GM21619 (cell line): ENCODE measurements around the gene ANKS1B.
A peak's percentile ranks its signal among the peaks of the same experiment; 100 is the strongest.

Experiments used
- ATAC-seq: cut with Tn5 transposase; IDR thresholded peaks from one replicate; pipeline ENCODE4 v1.9.1; 2021; ENCODE audit not compliant: unreplicated experiment

The ANKS1B gene

DNA sequence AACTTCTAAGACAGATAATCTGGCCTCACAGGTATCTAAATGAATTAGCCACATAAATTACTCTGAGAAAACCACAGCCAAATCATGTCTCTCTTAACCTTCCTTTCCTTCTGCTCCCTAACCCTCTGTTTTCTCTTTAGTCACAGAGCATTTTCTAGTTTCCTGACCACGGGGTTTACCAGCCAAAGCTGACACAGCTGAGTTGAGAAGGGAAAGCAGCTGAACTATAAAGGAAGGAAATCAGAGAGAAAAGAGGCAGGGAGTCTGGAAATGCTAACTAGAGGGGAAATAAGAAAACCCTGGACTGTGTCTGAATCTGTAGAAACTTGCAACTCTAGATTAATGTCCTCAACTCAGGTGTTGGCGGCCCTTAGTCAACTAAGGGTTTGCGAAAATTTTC is 24.4 kb downstream of the ANKS1B start:
- ATAC-seq = no peak

DNA sequence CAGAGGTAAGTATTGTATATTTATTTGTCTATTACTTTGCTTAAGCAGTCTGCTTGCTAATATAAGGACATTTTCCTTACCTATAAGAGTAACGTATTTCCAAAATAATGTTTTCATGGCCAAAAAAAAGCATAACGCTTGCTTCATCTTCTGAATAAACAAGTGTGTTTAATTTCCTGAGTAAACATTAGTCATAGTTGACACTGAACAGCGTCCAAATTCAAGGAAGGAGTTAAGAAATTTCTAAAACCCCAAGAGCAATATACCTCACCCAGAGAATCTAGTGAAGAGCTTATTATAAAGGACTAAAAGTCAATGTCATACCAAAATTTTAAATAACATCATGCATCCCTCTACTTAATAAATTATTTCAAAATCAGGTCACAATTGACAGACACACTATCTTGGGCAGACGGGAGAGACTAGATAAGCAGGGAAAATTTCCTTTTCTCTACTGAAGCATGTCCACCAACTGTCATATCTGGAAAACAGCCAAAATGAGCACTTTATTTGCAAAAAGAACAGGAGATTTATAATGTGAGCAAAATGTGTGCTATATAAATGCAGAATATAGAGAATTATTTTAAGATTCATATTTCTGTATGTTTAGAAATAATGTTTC is 25.1 kb downstream of the ANKS1B start:
- no peak for ATAC-seq

DNA sequence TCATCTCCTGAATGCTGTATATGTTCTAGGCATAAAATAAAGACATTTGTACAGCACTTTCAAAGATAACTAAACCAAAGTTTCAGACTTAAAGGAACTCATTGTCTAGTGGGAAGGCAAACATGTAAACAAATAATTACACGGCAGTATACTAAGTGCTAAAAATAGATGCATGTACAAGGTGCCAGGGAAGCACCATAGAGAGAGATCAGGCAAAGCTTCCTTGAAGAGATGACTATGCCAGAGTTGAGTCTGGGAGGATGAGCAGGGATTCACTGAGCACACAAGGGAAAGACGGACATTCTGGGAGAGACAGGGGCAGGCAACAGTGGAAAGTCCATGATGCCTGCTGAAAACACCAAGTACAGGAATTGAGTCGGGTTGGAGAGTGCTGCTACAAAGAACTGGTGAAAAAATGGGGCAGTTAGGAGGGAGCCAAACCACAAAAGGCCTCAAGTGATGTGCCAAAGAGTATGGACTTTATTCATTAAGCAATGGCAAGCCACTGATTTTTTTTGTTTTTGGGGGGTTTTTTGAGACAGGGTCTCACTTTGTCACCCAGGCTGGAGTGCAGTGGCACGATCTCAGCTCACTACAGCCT is 26.8 kb downstream of the ANKS1B start:
- ATAC-seq = no peak

DNA sequence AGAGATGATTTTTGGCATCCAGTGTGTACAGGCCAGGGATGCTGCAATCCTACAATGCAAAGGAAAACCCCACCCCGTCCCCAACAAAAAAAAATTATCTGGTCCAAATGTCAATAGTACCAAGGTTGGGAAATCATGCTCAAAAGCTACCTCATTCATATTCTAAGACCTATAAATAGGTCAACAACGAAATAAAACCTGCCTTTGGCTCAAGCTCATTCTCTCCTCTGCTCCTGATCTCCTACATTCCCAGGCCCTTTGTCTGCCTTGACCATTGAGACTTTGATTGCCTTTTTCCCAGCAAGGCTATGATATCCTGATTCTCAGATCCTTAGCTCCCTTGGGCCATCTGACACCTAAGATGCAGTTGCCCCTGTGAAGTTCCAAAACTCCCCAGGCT is 30.0 kb downstream of the ANKS1B start:
- no peak for ATAC-seq

DNA sequence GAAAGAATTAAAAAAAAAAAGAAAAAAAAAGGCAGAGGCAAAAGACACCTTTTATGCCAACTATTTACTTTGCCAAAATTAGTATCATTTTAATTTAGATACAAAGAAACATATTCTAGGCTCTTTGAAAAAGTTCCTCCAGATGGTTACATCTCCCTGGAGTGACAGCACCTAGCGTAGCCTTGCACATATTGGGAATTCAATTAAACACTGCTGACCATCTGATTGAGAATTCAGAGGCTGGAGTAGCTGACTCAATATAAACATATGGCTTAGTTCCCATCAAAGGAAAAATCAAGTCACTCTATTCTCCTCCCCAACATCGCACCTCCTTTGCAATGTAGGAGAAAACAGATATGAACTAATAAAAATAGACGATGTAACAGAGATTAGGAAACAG is 36.4 kb downstream of the ANKS1B start:
- no peak for ATAC-seq

DNA sequence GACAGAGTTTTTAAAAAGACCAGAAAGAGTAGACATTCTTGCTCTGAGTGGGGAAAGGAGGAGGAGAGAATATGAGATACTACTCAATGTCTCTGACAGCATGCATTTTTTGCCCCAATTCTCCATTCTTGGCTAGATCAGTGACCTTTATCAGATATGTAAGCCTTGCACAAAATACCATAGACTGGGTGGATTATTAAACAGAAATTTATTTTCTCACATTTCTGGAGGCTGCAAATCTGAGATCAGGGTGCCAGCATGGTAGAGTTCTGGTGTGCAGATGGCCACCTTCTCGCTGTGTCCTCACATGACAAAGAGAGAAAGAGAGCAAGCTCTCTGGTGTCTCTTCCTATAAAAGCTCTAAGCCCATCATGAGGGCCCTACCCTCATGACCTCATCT is 38.6 kb downstream of the ANKS1B start:
- ATAC-seq = no peak

DNA sequence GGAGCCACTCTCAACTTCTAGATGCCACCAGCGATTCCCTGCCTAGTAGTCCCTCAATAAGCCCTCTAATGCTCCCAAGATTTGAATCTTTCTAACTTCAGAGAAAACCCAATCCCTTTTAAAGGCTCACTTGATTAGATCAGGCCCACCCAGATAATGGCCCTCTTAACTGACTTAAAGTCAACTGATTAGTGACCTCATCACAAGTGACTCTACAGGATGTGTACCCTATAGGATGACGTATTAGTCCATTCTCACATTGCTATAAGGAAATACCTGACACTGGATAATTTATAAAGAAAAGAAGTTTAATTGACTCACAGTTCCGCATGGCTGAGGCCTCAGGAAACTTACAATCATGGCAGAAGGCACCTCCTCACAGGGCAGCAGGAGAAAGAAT is 49.1 kb downstream of the ANKS1B start:
- no peak for ATAC-seq

DNA sequence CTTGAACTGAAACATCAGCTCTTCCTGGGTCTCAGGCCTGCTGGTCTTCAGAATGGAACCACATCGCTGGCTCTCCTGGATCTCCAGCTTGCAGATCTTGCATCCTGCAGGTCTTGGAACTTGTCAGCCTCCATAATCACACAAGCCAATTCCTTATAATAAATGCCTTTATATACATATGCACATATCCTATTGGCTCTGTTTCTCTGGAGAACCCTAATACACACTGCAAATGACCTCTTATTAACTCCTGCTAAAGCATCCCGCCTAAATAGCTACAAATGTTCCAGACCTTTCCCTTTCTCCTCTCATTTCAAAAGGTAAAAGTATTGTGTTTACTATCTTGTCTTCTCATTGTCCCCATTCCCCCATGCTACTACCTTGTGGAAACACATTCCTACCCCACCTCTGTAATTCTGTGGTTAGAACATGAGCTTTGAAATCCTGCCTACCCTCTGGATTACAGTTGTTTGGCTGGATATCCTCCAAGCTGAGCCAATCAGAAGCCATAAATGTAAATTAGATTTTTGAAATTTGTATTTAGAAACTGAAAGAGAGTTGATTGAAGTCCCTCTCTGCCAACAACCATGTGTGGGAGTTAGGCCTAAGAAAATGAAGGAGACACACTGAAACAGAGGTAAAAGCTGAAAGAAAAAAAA is 58.1 kb downstream of the ANKS1B start:
- ATAC-seq = no peak

DNA sequence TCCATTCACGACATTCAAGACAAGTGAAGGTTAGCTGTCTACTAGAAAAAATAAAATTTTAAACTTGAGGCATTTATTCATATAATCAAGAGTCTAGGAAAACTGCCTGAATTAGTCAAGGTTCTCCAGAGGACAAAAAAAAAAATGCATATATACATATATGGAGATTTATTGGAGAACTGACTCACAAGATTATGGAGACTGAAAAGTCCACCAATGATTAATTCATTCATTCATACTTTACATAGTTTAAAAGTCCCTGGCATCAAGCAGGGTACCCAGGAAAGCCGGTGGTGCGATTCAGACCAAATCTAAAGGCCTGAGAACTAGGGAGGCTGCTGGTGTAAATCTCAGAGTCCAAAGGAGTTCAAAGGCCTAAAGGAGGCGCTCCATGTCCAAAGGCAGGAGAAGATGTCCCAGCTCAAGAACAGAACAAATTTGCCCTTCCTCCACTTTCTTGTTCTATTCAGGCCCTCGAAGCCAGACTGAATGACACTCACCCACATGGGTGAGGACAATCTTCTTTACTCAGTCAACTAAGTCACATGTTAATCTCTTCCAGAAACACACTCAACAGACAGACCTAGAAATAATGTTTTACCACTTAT is 64.3 kb downstream of the ANKS1B start:
- ATAC-seq = no peak

DNA sequence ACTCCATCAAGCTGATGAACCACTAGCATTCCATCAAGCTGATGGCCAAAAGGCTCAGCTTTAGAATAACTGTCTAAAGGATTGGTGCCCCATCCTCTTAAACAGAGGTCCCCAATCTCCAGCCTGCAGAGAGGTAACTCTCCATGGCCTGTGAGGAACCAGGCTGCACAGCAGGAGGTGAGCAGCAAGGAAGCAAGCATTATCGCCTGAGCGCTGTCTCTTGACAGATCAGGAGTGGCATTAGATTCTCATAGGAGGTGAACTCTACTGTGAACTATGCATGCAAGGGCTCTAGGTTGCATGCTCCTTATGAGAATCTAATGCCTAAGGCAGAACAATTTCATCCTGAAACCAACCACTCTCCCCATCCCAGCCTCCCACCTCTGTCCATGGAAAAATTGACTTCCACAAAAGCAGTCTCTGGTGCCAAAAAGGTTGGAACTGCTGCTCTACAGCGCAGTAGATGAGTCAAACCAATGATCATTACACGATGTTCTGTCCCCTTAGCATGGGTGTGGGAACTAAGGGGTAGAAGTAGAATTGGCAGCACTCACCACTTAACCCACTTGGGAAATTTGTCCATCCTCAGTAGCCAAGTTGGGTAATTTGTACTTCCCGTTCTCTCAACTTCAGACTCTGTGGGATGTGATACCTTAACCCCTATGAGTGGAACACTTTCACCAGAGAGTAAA is 66.9 kb downstream of the ANKS1B start:
- no peak for ATAC-seq

DNA sequence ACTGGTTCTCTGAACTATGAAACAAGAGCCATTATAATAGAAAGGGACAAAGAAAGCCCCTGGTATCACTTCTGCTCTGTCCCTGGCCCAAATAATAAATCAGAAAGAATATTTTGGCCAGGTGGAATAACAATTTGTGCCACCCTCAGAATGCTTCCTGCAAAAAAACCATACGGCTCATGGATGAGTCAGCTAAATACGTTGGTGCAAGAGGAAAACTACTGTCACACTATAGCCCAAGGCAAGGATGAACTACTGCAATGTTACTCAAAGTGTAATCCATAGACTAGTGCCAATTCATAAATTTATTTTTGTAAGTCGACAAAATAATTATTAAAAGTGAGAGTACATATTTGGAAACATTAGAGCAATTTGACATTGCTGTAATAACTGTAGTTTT is 68.2 kb downstream of the ANKS1B start:
- ATAC-seq = no peak

DNA sequence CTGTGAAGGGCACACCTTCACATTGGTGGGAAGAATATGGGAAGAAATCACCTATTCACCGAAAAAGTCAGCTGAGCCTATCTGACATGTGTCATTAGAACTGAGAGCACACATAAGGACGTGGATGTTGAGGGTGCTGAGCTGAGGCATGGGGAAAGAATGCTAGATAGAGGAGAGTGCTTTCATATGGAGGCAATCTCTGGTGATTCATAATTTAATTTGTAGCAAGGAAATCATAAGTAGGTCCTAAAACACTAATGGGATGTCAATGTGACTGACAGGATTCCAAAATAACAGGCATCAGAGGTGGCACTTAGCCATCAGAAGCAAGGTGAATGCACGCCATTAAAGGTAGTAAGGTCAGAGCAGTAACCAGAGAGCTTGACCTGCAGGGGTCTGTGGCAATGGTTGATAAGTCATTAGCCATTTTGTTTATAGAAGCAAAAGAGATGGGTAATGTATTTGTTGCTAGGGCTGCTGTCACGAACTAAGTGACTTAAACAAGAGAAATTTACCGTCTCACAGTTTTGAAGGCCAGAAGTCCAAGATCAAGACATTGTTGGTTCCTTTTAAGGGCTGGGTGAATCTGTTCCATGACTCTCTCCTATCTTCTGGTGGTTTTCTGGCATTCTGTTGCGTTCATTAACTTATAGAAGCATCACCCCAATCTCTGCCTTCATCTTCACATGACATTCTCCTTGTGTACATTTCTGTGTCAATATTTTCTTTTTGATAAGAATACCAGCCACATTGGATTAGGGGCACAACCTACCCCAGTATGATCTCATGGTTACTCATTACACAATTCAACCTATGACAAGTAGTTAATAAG is 69.3 kb downstream of the ANKS1B start:
- ATAC-seq = no peak

DNA sequence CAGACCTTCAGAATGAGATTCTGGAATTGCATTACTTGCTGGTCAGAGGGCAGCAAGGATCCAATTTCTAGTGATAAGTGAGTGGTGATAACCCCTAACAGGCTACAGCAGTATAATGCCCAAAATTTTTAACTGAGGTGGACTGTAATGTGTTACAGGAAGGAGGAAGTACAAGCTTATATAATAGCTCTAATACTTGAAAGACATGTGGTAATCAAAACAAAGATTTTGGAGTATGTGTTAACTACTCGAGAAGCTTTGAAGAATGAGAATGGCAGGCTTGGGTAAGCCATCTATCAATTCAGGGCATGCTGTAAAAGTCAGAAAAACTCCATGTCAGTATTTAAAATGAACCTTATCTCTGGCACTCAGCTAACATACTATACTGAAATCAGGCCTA is 70.5 kb downstream of the ANKS1B start:
- no peak for ATAC-seq

DNA sequence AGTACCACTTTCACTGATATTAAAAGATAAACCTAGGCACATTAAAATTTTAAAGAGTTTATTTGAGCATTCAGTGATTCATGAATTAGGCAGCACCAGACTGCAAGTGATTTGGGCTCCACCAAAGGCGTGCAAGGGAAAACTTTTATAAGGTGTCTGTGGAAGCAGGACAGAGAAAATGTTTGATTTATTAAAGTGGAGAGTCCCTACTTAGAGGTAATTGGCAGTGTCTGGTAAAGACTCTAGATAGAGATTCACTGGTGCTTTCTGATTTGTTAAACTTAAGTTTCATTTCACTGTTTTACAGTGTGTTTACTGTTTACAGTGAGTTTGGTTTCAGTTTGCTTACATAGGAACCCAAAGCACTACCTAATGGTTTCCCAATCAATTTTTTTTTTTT is 72.8 kb downstream of the ANKS1B start:
- ATAC-seq = peak; percentile 92

DNA sequence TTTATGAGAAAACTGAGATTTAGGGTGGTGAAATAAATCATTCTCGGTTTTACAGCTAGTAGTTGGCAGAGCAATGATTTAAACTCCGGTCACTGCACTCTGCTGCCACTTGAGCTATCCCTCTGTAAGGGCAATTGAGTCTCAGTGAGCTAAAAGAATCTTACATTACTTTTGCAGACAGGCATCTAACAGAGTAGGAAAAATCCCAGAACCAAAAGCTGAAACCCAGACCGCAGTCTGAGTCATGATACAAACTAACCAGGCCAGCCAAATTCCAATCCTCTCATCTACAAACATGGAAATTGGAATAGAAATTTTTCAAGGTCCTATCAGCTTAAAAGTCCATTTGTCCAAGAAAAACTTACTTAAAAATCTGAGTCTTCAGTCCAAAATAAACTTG is 73.7 kb downstream of the ANKS1B start:
- no peak for ATAC-seq

DNA sequence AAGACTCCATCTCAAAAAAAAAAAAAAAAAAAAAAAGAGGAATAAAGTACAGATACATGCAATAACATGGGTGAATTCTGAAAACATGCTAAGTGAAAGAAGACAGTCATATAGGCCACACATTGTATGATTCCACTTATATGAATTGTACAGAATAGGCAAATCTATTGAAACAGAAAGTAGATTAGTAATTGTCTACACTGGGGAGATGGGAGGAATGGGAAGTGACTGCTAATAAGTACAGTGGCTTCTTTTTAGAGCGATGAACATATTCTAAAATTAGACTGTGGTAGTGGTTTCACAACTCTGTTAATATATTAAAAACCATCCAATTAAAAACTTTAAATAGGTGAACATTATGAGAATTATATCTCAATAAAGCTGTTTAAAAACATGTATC is 74.4 kb downstream of the ANKS1B start:
- ATAC-seq = peak; percentile 46

DNA sequence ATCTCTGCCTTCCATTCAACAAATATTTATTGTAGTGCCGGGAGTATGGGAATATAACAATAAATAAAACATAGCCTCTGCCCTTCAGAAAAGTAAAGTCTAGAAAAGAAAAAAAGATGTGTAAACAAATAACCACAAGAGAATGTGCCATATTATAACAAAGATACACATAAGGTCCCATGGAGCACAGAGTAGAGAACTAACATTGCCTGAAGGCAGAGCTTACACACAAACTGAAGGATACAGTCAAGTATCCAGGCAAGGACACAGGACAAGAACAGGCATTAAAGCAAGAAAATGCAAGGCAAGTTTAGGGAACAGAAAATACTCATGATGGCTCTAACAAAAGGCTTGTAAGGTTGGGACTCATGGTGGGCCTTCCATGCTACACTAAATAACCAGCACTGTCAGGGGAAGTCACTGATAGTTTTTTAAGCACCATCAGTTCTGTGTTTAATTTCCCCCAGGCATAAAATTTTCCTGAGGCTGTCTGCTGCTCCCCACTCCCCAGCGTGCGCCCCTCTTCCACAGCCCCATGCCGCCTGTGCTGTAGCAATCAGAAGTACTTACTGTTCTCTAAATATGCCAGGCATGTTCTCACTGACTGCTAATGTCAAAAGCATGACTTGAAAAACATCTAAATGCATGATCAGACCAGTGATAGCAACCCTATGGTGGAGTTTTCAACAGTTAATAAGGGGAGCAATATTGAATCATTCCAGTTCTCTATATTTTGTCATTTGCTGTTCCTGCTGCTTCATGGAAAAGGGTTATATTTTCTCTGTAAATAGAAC is 77.8 kb downstream of the ANKS1B start:
- ATAC-seq = no peak

DNA sequence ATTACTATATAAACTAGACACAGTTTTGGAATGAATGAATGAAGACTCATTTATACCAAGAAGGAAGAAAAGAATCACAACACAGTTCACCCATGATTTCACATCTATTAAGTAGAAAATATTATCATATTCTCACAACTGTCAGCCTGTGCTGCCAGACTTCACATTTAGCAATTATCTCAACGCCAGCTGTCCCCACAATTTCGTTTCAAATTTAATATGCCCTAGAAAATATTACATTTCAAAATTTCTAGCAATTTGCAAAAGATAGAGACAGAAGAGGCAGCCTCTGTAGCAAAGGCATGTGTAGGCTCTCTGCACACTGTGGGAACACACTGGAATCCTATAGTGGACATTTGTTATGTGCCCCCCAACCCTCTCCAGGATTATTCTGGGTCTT is 83.6 kb downstream of the ANKS1B start:
- no peak for ATAC-seq

DNA sequence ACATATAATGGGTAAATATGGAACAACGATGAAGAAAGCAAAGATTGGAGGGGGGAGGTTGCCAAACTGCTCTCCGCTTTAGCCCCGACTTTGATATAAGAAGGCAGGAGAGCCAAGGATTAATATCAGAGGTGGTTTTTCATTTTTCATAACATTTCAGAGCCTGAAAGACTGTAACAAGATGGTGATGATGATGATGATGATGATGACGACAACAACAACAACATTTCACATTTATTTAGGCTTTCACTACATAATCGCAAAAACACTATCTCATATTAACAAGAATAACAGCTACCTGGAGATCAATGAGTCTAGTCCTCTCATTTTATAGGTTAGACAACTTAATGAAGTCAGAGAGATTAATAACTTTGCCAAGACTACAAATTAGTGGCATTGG is 86.1 kb downstream of the ANKS1B start:
- ATAC-seq = no peak

DNA sequence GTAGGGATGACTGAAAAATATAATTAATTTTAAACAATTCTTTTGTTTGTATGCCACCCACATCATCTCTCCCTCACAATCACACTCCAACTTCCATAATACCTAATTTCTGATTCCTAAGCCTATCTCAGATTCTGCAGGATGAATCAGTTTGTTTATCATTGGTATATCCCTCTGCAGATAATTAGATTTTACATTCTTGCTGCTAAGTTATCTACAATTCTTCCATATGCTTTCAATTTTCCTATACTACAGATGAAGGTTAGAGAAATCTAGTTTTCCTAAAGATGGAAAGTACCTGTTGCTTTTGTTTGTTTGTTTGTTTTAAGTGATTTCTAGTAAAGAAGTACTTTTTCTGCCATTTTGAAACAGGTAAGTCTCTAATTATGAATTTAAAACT is 105.3 kb downstream of the ANKS1B start:
- no peak for ATAC-seq
